ENCODE measurements around the gene IMMP2L. TPM values are rescaled to one million over a fixed set of nuclear protein-coding genes. Genes with fewer than 3 reads are reported as not detected.

Gene IMMP2L
- total RNA-seq, 2 donors from 2014 or later, result 10.5 to 17.4 TPM

DNA sequence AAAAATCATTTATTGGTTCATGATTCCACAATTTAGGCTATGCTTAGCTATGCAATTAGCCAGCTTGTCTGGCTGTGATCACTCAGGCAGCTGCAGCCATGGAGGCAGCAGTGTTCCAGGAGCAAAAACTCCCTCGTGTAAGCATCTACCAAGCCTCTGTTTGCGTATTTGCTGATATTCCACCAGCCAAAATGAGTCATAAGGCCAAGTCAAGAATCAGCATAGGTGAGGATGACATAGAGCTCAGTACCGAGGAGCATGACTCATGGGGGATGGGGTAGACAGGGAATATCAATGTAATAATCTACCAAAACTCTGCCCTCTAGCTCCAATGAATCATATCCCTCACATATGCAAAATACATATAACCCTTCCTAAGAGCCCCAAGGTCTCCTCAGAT is 63.3 kb downstream of the IMMP2L start:
- 67 to 75% methylated on average over 3 of the region's 3 CpGs for WGBS, 2 donors
- Histone ChIP-seq H3K27ac (no peak overlapping the region), H3K4me3 (no peak overlapping the region), H3K27me3 (no peaks in the 10 kb centered on the region), H3K4me1 (no peaks in the 10 kb centered on the region), H3K9me3 (no peaks in the 10 kb centered on the region), H3K36me3 (replicated peaks in 1 of 2; ENCODE audit: insufficient read depth in 1 of 2, low read depth in 2 of 2) (no peaks in the 10 kb centered on the region)
- ATAC-seq (no peak), DNase-seq (no peak)
- intact Hi-C loops (cut with DNase I), result no loop called here
- TF ChIP-seq, protein P1, sequence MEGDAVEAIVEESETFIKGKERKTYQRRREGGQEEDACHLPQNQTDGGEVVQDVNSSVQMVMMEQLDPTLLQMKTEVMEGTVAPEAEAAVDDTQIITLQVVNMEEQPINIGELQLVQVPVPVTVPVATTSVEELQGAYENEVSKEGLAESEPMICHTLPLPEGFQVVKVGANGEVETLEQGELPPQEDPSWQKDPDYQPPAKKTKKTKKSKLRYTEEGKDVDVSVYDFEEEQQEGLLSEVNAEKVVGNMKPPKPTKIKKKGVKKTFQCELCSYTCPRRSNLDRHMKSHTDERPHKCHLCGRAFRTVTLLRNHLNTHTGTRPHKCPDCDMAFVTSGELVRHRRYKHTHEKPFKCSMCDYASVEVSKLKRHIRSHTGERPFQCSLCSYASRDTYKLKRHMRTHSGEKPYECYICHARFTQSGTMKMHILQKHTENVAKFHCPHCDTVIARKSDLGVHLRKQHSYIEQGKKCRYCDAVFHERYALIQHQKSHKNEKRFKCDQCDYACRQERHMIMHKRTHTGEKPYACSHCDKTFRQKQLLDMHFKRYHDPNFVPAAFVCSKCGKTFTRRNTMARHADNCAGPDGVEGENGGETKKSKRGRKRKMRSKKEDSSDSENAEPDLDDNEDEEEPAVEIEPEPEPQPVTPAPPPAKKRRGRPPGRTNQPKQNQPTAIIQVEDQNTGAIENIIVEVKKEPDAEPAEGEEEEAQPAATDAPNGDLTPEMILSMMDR (IDR thresholded peaks at IDR 0.05), result no peak
- TF ChIP-seq POLR2A (IDR thresholded peaks at IDR 0.05), result no peak

DNA sequence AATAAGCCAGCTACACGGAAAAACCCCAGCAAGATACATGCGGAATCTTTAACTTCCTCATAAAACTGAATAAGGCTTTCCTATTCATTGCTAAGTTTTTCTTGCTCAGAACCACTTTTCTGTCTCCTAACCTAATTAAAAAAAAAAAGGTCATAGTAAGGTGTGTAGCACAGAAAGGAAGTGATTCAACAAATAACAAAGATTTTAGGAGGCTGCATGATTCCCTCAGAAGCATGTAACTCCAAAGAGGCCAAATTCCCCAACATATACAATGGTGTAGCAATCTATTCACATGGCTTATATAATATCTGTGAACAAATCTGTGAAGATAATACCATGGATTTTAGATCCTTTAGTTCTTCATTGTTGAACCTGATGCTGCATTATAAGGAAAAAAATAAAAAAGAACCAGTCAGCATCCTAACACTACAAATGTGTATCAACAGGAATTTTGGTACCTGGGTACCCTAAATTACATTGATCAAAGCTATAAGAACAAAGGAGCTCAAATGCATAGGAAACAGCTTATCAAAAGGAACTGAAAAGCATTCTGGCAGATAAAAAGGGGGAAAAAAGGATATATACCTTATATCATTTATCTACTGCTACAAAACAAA is 63.8 kb downstream of the IMMP2L start:
- intact Hi-C loops (cut with DNase I), result no loop called here
- ATAC-seq, result no peak

DNA sequence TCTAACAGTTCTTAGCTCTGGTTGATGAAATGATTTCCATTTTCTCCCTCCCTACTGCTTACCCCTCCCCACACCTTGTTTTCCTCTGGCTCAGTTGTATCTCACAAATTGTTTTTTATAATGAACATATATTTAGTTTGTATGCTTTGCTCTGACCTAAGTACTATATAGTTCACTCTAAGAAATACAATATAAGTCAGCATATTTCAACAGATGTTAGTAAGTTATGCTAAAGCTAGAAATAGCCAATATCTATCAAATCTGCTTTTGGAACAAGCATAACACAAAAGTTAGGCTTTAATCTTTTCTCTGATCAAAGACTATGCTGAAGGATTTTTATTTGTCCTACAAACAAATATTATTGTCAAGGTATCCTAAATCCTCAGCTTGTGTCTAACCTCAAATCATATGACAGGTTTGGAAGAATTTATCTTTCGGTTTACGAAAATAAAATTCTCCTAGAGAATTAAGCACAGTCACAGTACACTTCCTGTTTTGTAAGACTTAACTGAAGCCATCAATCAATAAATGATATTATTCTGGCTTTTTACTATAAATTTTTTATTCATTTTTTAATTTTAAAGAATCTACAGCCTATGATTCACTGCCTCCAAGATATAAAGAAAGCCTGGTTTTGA is 67.0 kb downstream of the IMMP2L start:
- 60 to 79% methylated on average over 2 of the region's 2 CpGs for WGBS, 2 donors
- TF ChIP-seq, protein P1 (IDR thresholded peaks at IDR 0.05), result no peak
- TF ChIP-seq POLR2A (IDR thresholded peaks at IDR 0.05), result no peak
- Histone ChIP-seq H3K27me3 (no peaks in the 10 kb centered on the region), H3K9me3 (no peaks in the 10 kb centered on the region), H3K4me3 (no peak overlapping the region), H3K36me3 (replicated peaks in 1 of 2; ENCODE audit: insufficient read depth in 1 of 2, low read depth in 2 of 2) (no peaks in the 10 kb centered on the region), H3K27ac (no peak overlapping the region), H3K4me1 (no peaks in the 10 kb centered on the region)
- DNase-seq (no peak), ATAC-seq (no peak)
- intact Hi-C loops (cut with DNase I), result no loop called here

More for the DNA sequence above, 63.8 kb downstream of the IMMP2L start:
- H3K4me1 ChIP-seq, result no peaks in the 10 kb centered on the region
- 75 to 94% methylated on average over 2 of the region's 2 CpGs for WGBS, 2 donors
- H3K9me3 ChIP-seq, result no peaks in the 10 kb centered on the region
- DNase-seq, result no peak
- H3K4me3 ChIP-seq, result no peak overlapping the region
- H3K27ac ChIP-seq, result no peak overlapping the region
- H3K27me3 ChIP-seq, result no peaks in the 10 kb centered on the region
- no peaks in the 10 kb centered on the region for H3K36me3 ChIP-seq (replicated peaks in 1 of 2; ENCODE audit: insufficient read depth in 1 of 2, low read depth in 2 of 2)
- TF ChIP-seq POLR2A (IDR thresholded peaks at IDR 0.05), result no peak
- TF ChIP-seq, protein P1 (IDR thresholded peaks at IDR 0.05), result no peak

DNA sequence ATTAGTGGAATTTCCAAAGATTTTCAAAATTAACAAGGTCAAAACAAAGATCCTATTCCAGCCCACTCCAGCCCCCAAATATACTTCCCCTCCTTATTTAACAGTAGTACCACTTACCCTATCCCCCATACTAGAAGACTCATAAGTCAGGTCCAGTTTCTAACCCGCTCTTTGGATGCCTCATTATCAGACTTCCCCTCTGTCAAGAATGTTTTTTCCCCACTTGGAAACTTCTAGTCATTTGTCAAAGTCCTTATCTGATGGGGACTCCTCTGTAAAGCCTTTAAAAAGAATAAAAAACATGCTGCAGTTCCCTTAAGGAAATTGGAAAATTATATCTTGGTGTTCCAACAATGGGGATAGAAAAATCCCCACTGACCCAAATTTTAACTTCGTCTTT is 70.1 kb downstream of the IMMP2L start:
- WGBS, 2 donors, result 89 to 94% methylated on average over 2 of the region's 2 CpGs
- Histone ChIP-seq H3K9me3 (no peaks in the 10 kb centered on the region), H3K27ac (no peak overlapping the region), H3K4me1 (no peaks in the 10 kb centered on the region), H3K27me3 (no peaks in the 10 kb centered on the region), H3K4me3 (no peak overlapping the region), H3K36me3 (replicated peaks in 1 of 2; ENCODE audit: insufficient read depth in 1 of 2, low read depth in 2 of 2) (no peaks in the 10 kb centered on the region)
- intact Hi-C loops (cut with DNase I), result no loop called here
- ATAC-seq, result no peak
- TF ChIP-seq, protein P1 (IDR thresholded peaks at IDR 0.05), result no peak
- no peak for TF ChIP-seq POLR2A (IDR thresholded peaks at IDR 0.05)
- no peak for DNase-seq

Data from body of pancreas (tissue), 4 donors.